ENCODE results near the gene SLC29A2.
A peak's percentile ranks its signal among the peaks of the same experiment; 100 is the strongest.
"Not testable (repeated sequence)": the region's sequence is repeated elsewhere in the genome, so short reads cannot be mapped to it uniquely, and the experiment has no call there.

Gene SLC29A2

GRCh38 chr11:66350560-66351235, 20.9 kb downstream of the SLC29A2 start:
- not testable (repeated sequence) for H3K27ac ChIP-seq; DNase-seq (ENCODE audit: low read depth, low spot score)

- H3K27ac ChIP-seq = no peak overlapping the region
- DNase-seq (ENCODE audit: low read depth, low spot score) = no peak
Observed at GRCh38 chr11:66349084-66349386, 22.5 kb downstream of the SLC29A2 start.

GRCh38 chr11:66347425-66348276, 23.9 kb downstream of the SLC29A2 start, which contains the start of gene B4GAT1:
Gene B4GAT1 (minus strand): TSS chr11:66347629. CDS start chr11:66347545, 84 bp downstream.
- DNase-seq (ENCODE audit: low read depth, low spot score) = peak; percentile 64
- H3K27ac ChIP-seq = peak within 1 kb of the TSS; percentile 79

GRCh38 chr11:66346476-66347424, 24.8 kb downstream of the SLC29A2 start:
- H3K27ac ChIP-seq = peak overlapping the region; percentile 79
- DNase-seq (ENCODE audit: low read depth, low spot score) = no peak

GRCh38 chr11:66345316-66345649, 26.3 kb downstream of the SLC29A2 start:
- H3K27ac ChIP-seq = peak overlapping the region; percentile 65
- no peak for DNase-seq (ENCODE audit: low read depth, low spot score)

- peak; percentile 89 for DNase-seq (ENCODE audit: low read depth, low spot score)
- peak within 1 kb of the TSS; percentile 65 for H3K27ac ChIP-seq
Observed at GRCh38 chr11:66344550-66345315, 26.8 kb downstream of the SLC29A2 start, which contains the start of gene BRMS1. Gene BRMS1 (minus strand): TSS chr11:66345104. CDS start chr11:66342234, 2,870 bp downstream.

GRCh38 chr11:66343176-66343575, 28.4 kb downstream of the SLC29A2 start:
- no peak overlapping the region for H3K27ac ChIP-seq
- no peak for DNase-seq (ENCODE audit: low read depth, low spot score)

GRCh38 chr11:66341502-66342126, 29.9 kb downstream of the SLC29A2 start:
- no peak overlapping the region for H3K27ac ChIP-seq
- DNase-seq (ENCODE audit: low read depth, low spot score) = no peak

GRCh38 chr11:66340596-66341501, 30.7 kb downstream of the SLC29A2 start:
- H3K27ac ChIP-seq = no peak overlapping the region
- DNase-seq (ENCODE audit: low read depth, low spot score) = no peak

- no peak for DNase-seq (ENCODE audit: low read depth, low spot score)
- H3K27ac ChIP-seq = peak overlapping the region; percentile 95
Observed at GRCh38 chr11:66339686-66340483, 31.7 kb downstream of the SLC29A2 start.

GRCh38 chr11:66339162-66339675, 32.3 kb downstream of the SLC29A2 start:
- DNase-seq (ENCODE audit: low read depth, low spot score) = peak; percentile 95
- peak overlapping the region; percentile 95 for H3K27ac ChIP-seq

- DNase-seq (ENCODE audit: low read depth, low spot score) = no peak
- H3K27ac ChIP-seq = peak overlapping the region; percentile 95
Observed at GRCh38 chr11:66338276-66339161, 33.0 kb downstream of the SLC29A2 start.

GRCh38 chr11:66337103-66337899, 34.3 kb downstream of the SLC29A2 start:
- peak overlapping the region; percentile 95 for H3K27ac ChIP-seq
- DNase-seq (ENCODE audit: low read depth, low spot score) = no peak

- peak within 1 kb of the TSS; percentile 95 for H3K27ac ChIP-seq
- peak; percentile 90 for DNase-seq (ENCODE audit: low read depth, low spot score)
Observed at GRCh38 chr11:66336234-66337102, 35.1 kb downstream of the SLC29A2 start, which contains the start of gene RIN1. Gene RIN1 (minus strand): TSS chr11:66336434. CDS start chr11:66336402, 32 bp downstream.

Data from epithelial cell of prostate (primary cell).